T-helper 2 cell treated with Interferon-gamma antibody and Interleukin-4, amounts not matched to agents 5 μg/mL and 100 μg/mL, for 36 hours (primary cell): ENCODE data around the gene CCDC88B.

Source experiments
- DNase-seq: peaks from one replicate; pipeline ENCODE4 v3.0.0; 2021; ENCODE audit warnings: low spot score
- H3K27ac Mint-ChIP-seq: one replicate; pipeline ENCODE4 v1.8.0; 2021; ENCODE audit warnings: mild to moderate bottlenecking, mixed read lengths
- H3K27me3 Mint-ChIP-seq: one replicate; pipeline ENCODE4 v1.8.0; 2021; ENCODE audit warnings: low read depth, mixed read lengths
- H3K36me3 Mint-ChIP-seq: one replicate; pipeline ENCODE4 v1.8.0; 2021; ENCODE audit warnings: low read depth, mixed read lengths
- H3K4me1 Mint-ChIP-seq: one replicate; pipeline ENCODE4 v1.8.0; 2021; ENCODE audit warnings: low read depth, mixed read lengths
- H3K4me3 Mint-ChIP-seq: one replicate; pipeline ENCODE4 v1.8.0; 2022; ENCODE audit warnings: mild to moderate bottlenecking, moderate library complexity, mixed read lengths
- H3K9me3 Mint-ChIP-seq: one replicate; pipeline ENCODE4 v1.8.0; 2021; ENCODE audit warnings: mixed read lengths

CCDC88B gene

GRCh38 chr11:64352099-64352994 lies 12.3 kb downstream of the CCDC88B start:
- Mint-ChIP-seq H3K4me1 (peaks cover 4% of the 10 kb centered on the region), H3K36me3 (peaks cover 15% of the 10 kb centered on the region), H3K4me3 (no peak overlapping the region), H3K27ac (no peak overlapping the region), H3K27me3 (no peaks in the 10 kb centered on the region), H3K9me3 (no peaks in the 10 kb centered on the region)
- DNase-seq, result no peak

GRCh38 chr11:64352995-64353714 lies 13.2 kb downstream of the CCDC88B start:
- H3K9me3 Mint-ChIP-seq, result no peaks in the 10 kb centered on the region
- no peak overlapping the region for H3K27ac Mint-ChIP-seq
- peaks cover 15% of the 10 kb centered on the region for H3K36me3 Mint-ChIP-seq
- no peak for DNase-seq
- no peaks in the 10 kb centered on the region for H3K27me3 Mint-ChIP-seq
- no peak overlapping the region for H3K4me3 Mint-ChIP-seq
- peaks cover 10% of the 10 kb centered on the region for H3K4me1 Mint-ChIP-seq

DNA sequence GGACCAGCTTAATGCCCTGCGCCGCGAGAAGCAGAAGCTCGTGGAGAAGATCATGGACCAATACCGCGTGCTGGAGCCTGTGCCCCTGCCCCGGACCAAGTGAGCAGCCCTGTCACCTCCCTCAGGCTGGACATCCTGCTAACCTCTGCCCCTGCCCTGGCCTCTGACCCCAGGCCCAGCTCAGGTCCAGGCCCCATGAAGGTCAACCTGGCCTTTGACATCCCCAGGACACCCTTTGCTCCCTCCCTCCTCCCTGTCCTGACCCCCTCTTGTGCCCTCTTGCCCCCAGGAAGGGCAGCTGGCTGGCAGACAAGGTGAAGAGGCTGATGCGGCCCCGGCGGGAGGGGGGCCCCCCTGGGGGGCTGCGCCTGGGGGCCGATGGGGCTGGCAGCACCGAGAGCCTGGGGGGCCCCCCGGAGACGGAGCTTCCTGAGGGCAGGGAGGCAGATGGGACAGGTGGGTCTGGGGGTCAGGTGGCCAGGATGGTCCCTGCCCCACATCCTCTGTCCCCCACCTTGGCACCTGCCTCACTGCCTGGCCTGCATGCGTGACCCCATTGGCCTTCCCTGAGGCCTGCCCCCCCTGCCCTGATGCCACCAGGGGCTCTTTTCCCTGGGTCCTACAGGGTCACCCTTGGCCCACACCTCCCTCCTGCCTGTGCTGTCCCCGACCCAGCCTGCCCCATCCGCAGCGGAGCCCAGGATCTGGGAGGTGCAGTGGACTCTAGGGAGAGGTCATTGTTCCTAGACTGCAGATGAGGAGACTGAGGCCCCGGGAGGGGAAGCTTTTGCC lies 13.9 kb downstream of the CCDC88B start:
- H3K36me3 Mint-ChIP-seq, result peaks cover 13% of the 10 kb centered on the region
- no peak for DNase-seq
- no peak overlapping the region for H3K27ac Mint-ChIP-seq
- H3K27me3 Mint-ChIP-seq, result no peaks in the 10 kb centered on the region
- H3K9me3 Mint-ChIP-seq, result no peaks in the 10 kb centered on the region
- peaks cover 10% of the 10 kb centered on the region for H3K4me1 Mint-ChIP-seq
- no peak overlapping the region for H3K4me3 Mint-ChIP-seq

GRCh38 chr11:64355078-64355940 lies 15.3 kb downstream of the CCDC88B start:
- H3K27ac Mint-ChIP-seq, result no peak overlapping the region
- H3K9me3 Mint-ChIP-seq, result no peaks in the 10 kb centered on the region
- DNase-seq, result no peak
- H3K4me3 Mint-ChIP-seq, result no peak overlapping the region
- H3K36me3 Mint-ChIP-seq, result peaks cover 14% of the 10 kb centered on the region
- H3K27me3 Mint-ChIP-seq, result no peaks in the 10 kb centered on the region
- peaks cover 19% of the 10 kb centered on the region for H3K4me1 Mint-ChIP-seq

- Mint-ChIP-seq H3K9me3 (no peaks in the 10 kb centered on the region), H3K36me3 (peaks cover 17% of the 10 kb centered on the region), H3K4me1 (peaks cover 29% of the 10 kb centered on the region), H3K27me3 (no peaks in the 10 kb centered on the region), H3K4me3 (peak overlapping the region; percentile 53), H3K27ac (peak overlapping the region; percentile 41)
- no peak for DNase-seq
These were observed 16.8 kb downstream of the CCDC88B start for GRCh38 chr11:64356498-64357411.

DNA sequence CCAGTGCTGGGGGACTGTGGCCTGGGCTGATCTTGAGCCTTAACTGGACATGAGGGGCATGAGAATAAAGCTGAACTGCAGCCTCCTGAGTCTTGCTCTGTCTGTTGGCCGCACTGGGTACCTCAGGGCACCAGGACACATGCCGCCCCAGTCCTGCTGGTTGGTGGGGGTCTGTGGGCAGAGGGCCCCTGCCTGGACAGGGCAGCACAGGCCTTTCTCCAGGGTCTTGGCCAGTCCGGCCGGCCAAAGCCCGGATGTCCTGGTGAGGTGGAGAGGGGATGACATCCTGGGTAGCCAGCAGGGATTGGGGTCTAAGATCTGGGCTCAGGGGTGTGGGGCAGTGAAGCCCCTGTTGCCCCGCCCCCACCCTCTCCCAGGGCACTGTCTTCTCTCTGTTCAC lies 17.4 kb downstream of the CCDC88B start:
- H3K4me1 Mint-ChIP-seq, result peaks cover 29% of the 10 kb centered on the region
- H3K9me3 Mint-ChIP-seq, result no peaks in the 10 kb centered on the region
- H3K36me3 Mint-ChIP-seq, result peaks cover 24% of the 10 kb centered on the region
- peak overlapping the region; percentile 77 for H3K27ac Mint-ChIP-seq
- H3K4me3 Mint-ChIP-seq, result no peak overlapping the region
- DNase-seq, result no peak
- no peaks in the 10 kb centered on the region for H3K27me3 Mint-ChIP-seq

DNA sequence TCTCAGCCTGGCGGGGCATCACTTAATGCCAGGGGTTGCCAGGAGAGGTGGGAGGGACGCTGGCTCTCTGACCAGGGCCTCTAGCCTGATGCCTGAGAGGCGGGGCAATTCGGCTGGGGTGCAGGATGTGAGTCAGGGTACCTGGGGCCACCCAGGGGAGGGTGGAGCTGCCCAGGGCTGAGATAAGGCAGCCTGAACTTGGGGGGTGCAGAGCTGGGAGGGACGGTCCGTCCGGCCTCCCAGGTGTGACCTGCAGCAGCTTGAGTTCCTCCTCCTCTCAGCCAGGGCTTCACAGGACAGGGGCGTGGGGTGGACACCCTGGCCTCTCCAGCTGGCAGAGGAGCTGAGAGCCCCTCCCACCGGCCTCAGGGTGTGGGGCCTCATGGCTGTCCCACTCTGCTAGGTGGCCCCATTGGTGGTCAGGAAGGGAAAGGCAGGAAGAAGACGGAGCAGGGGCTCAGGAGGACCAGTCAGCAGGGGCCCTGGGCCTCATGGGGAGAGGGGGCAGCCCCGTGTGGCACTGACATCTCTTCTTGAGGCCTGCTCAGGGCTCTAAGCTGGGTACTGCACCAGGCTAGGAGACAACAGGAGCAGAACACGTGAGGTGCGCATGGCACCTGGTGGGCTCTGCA lies 18.0 kb downstream of the CCDC88B start:
- Mint-ChIP-seq H3K4me1 (peaks cover 29% of the 10 kb centered on the region), H3K36me3 (peaks cover 28% of the 10 kb centered on the region), H3K27me3 (no peaks in the 10 kb centered on the region), H3K27ac (peak overlapping the region; percentile 77), H3K4me3 (peak overlapping the region; percentile 70), H3K9me3 (no peaks in the 10 kb centered on the region)
- DNase-seq, result peak; percentile 62

GRCh38 chr11:64358536-64358906 lies 18.5 kb downstream of the CCDC88B start:
- no peaks in the 10 kb centered on the region for H3K9me3 Mint-ChIP-seq
- H3K27me3 Mint-ChIP-seq, result no peaks in the 10 kb centered on the region
- peaks cover 32% of the 10 kb centered on the region for H3K36me3 Mint-ChIP-seq
- peak overlapping the region; percentile 70 for H3K4me3 Mint-ChIP-seq
- no peak overlapping the region for H3K27ac Mint-ChIP-seq
- no peak for DNase-seq
- H3K4me1 Mint-ChIP-seq, result peaks cover 29% of the 10 kb centered on the region

DNA sequence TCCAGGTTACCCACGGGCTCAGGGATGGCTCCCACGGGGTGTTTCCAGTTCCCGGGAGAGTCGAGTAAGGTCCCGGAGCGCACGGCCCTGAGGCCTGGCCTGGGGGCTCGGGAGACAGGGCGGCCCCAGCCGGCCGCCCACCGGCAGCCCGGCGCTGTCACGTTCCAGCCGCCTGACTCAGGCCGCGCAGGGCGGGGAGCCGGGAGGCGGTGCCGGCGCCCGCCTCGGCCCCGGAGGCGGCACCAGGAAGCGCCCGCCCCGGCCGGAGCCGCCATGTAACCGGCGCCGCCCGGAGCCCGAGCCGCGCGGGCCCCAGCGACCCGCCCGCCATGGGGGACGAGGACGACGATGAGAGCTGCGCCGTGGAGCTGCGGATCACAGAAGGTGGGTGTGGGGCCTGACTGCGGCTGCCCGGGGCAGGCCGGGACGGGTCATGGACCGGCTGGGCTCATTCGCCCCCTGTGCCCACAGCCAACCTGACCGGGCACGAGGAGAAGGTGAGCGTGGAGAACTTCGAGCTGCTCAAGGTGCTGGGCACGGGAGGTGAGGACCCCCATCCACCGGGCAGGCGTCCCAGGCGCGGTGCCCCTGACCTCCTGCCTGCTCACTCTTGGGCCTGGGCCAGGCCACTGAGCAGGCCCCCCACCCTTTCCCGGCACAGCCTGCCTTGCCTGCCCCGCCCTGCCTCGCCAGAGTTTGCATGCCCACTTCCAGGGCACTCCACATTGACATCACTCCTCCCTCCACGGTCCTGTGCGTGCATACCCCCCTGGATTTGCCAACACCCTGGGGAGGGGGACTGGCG lies 19.1 kb downstream of the CCDC88B start, which contains the start of gene RPS6KA4:
Gene RPS6KA4 (plus strand): TSS at position 256 of the 805 bp plus-strand sequence. CDS start 74 bp downstream, at position 330.
- no peaks in the 10 kb centered on the region for H3K9me3 Mint-ChIP-seq
- DNase-seq, result peak; percentile 73
- no peaks in the 10 kb centered on the region for H3K27me3 Mint-ChIP-seq
- H3K4me1 Mint-ChIP-seq, result peaks cover 29% of the 10 kb centered on the region
- H3K36me3 Mint-ChIP-seq, result peaks cover 33% of the 10 kb centered on the region
- H3K27ac Mint-ChIP-seq, result peak within 1 kb of the TSS; percentile 80
- H3K4me3 Mint-ChIP-seq, result peak within 1 kb of the TSS; percentile 92

DNA sequence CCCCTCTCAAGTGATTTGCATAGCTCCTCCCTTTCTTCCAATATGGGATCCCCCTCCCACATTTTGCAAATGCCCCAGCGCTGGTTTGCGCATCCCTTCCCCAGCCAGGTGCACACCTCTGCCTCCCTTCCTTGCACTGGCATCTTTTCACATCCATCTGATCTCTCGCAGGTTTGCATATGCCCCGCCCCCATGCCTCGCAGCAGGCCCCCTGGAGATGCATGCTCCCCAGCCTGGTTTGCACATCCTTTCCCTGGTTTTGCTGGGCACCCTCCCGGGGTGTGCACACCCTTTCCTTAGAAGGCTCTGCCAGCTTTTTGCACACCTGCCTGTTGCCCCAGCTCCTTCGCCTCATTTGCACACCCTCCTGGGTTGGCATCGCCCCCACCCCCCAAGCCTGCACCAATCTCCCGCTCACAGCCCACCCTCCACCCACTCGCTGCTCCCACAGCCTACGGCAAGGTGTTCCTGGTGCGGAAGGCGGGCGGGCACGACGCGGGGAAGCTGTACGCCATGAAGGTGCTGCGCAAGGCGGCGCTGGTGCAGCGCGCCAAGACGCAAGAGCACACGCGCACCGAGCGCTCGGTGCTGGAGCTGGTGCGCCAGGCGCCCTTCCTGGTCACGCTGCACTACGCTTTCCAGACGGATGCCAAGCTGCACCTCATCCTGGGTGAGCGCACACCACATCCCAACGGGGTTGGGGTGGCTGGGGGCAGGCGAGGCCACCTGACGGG lies 19.9 kb downstream of the CCDC88B start:
- H3K36me3 Mint-ChIP-seq, result peaks cover 37% of the 10 kb centered on the region

GRCh38 chr11:64360448-64360921 lies 20.5 kb downstream of the CCDC88B start:
- Mint-ChIP-seq H3K9me3 (no peaks in the 10 kb centered on the region), H3K36me3 (peaks cover 43% of the 10 kb centered on the region), H3K27ac (no peak overlapping the region), H3K4me3 (peak overlapping the region; percentile 92), H3K4me1 (peaks cover 29% of the 10 kb centered on the region), H3K27me3 (no peaks in the 10 kb centered on the region)
- DNase-seq, result no peak

More for the DNA sequence above, 19.9 kb downstream of the CCDC88B start:
- H3K27me3 Mint-ChIP-seq, result no peaks in the 10 kb centered on the region
- no peaks in the 10 kb centered on the region for H3K9me3 Mint-ChIP-seq
- H3K4me3 Mint-ChIP-seq, result peak overlapping the region; percentile 92
- peaks cover 29% of the 10 kb centered on the region for H3K4me1 Mint-ChIP-seq
- H3K27ac Mint-ChIP-seq, result peak overlapping the region; percentile 80
- DNase-seq, result no peak
